ENCODE data around the gene CEACAM19. TPM values are rescaled to one million over a fixed set of nuclear protein-coding genes. Genes with fewer than 3 reads are reported as not detected.
A peak's percentile ranks its signal among the peaks of the same experiment; 100 is the strongest.

CEACAM19 gene
- total RNA-seq, 1 experiment from 2014 or later, result 3.5 TPM

DNA sequence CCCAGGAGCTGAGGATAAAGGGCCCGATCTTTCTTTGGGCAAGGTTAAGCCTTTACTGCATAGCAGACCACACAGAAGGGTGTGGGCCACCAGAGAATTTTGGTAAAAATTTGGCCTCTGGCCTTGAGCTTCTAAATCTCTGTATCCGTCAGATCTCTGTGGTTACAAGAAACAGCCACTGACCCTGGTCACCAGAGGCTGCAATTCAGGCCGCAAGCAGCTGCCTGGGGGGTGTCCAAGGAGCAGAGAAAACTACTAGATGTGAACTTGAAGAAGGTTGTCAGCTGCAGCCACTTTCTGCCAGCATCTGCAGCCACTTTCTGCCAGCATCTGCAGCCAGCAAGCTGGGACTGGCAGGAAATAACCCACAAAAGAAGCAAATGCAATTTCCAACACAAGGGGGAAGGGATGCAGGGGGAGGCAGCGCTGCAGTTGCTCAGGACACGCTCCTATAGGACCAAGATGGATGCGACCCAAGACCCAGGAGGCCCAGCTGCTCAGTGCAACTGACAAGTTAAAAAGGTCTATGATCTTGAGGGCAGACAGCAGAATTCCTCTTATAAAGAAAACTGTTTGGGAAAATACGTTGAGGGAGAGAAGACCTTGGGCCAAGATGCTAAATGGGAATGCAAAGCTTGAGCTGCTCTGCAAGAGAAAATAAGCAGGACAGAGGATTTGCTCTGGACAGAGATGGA is 8.4 kb upstream of the CEACAM19 start:
- Histone ChIP-seq H3K4me2 (ENCODE audit: insufficient read depth, insufficient read length, low read length) (no peak overlapping the region), H3K23ac (ENCODE audit: insufficient read length, low read depth, low read length) (no peak overlapping the region), H3K4ac (ENCODE audit: low read depth, low read length) (no peak overlapping the region), H3K56ac (ENCODE audit: insufficient read length, low read depth, low read length) (no peak overlapping the region), H2BK15ac (ENCODE audit: low read depth, low read length) (no peak overlapping the region), H3K79me1 (ENCODE audit: insufficient read depth, low read depth, low read length, poor library complexity, severe bottlenecking) (no peaks in the 10 kb centered on the region), H2BK20ac (ENCODE audit: low read depth, low read length, poor library complexity, severe bottlenecking) (no peak overlapping the region), H4K20me1 (ENCODE audit: control insufficient read depth, insufficient read depth, insufficient read length) (no peaks in the 10 kb centered on the region), H3K23me2 (ENCODE audit: insufficient read length, low read depth, low read length, poor library complexity, severe bottlenecking) (no peaks in the 10 kb centered on the region), H3K18ac (ENCODE audit: insufficient read length, low read depth, low read length) (no peak overlapping the region), H2BK5ac (ENCODE audit: insufficient read length, low read length) (no peak overlapping the region), H3K27me3 (ENCODE audit: insufficient read depth, low read length) (no peaks in the 10 kb centered on the region), H3T11ph (ENCODE audit: low read length) (no peak overlapping the region), H4K91ac (ENCODE audit: insufficient read length, low read depth, low read length) (no peak overlapping the region), H2AK5ac (ENCODE audit: insufficient read length, low read length) (no peak overlapping the region), H4K5ac (ENCODE audit: insufficient read length, low read depth, low read length) (no peak overlapping the region), H3K4me1 (ENCODE audit: insufficient read depth, low read length) (no peaks in the 10 kb centered on the region), H2BK12ac (ENCODE audit: insufficient read length, low read depth, low read length) (no peak overlapping the region), H3K14ac (ENCODE audit: insufficient read depth, low read length) (no peak overlapping the region), H3K79me2 (ENCODE audit: insufficient read depth, low read length) (no peaks in the 10 kb centered on the region), H4K8ac (replicated peaks; ENCODE audit: insufficient read length, low read depth, low read length) (no peak overlapping the region), H2BK120ac (ENCODE audit: low read depth, low read length, poor library complexity, severe bottlenecking) (no peak overlapping the region), H3K9ac (ENCODE audit: extremely low read depth, insufficient read length, low read length) (no peak overlapping the region), H3K27ac (ENCODE audit: insufficient read length, low read depth, low read length) (no peak overlapping the region), H3K9me3 (ENCODE audit: control insufficient read depth, low read depth, low read length) (no peaks in the 10 kb centered on the region), H2AFZ (ENCODE audit: low read length) (no peak overlapping the region)
- no CpG with 5 or more reads among the region's 7 CpGs for WGBS (ENCODE audit: extremely low coverage, insufficient read length, low lambda C conversion rate)
- Mint-ChIP-seq H3K36me3 (ENCODE audit: insufficient read depth in 1 of 3, low read depth in 3 of 3) (peaks cover 19 to 48% (median 35%) of the 10 kb centered on the region in 3 experiments; a peak in 6 of 7 replicates), H3K9me3 (no peaks in the 10 kb centered on the region), H3K4me1 (peaks cover 10 to 12% of the 10 kb centered on the region in 2 experiments), H3K27me3 (ENCODE audit: low read depth) (no peaks in the 10 kb centered on the region; the same call in none of the 2 replicates), H3K27ac (peak overlapping the region in 1 of 3 experiments; percentile 46; a peak in 1 of 7 replicates), H3K4me3 (no peak overlapping the region; a peak in 1 of 5 replicates)
- no peak for DNase-seq
- TF ChIP-seq, protein P1, sequence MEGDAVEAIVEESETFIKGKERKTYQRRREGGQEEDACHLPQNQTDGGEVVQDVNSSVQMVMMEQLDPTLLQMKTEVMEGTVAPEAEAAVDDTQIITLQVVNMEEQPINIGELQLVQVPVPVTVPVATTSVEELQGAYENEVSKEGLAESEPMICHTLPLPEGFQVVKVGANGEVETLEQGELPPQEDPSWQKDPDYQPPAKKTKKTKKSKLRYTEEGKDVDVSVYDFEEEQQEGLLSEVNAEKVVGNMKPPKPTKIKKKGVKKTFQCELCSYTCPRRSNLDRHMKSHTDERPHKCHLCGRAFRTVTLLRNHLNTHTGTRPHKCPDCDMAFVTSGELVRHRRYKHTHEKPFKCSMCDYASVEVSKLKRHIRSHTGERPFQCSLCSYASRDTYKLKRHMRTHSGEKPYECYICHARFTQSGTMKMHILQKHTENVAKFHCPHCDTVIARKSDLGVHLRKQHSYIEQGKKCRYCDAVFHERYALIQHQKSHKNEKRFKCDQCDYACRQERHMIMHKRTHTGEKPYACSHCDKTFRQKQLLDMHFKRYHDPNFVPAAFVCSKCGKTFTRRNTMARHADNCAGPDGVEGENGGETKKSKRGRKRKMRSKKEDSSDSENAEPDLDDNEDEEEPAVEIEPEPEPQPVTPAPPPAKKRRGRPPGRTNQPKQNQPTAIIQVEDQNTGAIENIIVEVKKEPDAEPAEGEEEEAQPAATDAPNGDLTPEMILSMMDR (conservative IDR thresholded peaks at IDR 0.05), result no peak
